Measurements from ENCODE around the gene CFAP99. TPM values are rescaled to one million over a fixed set of nuclear protein-coding genes. Genes with fewer than 3 reads are reported as not detected.

Gene CFAP99
- total and polyA plus RNA-seq, 2 of the 8 experiments (the other 6 are each of a cell fraction or from before 2014, with no cell fraction given) = not detected

DNA sequence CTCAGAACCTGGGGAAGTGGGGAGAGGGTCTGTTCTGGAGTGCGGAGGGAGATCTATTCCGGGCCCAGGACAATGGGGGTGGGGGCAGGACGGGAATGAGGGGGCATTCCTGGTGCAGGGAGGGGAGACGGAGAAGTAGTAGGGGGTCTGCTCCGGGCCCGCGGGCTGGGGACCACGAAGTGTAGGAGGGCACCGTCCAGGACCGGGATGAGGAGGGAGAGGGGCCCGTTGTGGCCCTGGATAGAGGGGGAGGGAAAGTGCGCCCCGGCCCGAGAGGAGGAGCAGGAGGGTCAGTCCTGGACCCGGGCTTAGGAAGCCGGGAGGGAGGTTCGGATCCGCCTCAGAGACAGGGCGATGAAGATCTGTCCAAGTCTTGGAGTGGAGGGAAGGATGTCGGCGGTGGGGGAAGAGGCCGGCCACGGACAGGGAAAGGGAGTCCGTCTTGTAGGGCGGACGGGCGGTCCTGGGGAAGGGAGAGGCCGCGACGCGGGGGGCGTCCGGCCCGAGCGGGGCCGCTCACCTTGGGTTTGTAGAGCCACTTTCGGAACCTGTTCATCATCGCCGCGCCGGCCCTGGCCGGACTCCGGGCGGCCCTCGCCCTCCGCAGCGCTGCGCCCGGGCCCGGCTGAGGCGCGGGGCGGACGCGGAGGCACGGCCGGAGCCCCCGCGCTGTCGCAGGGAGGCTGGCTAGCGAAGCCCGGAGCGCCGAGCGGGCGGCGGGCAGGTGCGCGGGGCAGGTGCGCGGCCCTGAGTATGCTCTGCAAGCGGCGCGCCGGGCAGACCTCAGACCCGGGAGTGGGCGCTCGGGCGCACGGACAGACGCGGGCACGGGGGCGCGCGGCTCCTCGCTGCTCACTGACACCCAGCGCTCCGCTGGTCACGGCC, 748 bp upstream of the CFAP99 start, which contains the start of gene ZFYVE28 (continued):
- TF ChIP-seq NANOG (IDR thresholded peaks at IDR 0.05; ENCODE audit: insufficient read depth, low read depth, low read length, poor library complexity, severe bottlenecking) (no peak), JUND (IDR thresholded peaks at IDR 0.05; ENCODE audit: low read length) (no peak), RBBP5 (IDR thresholded peaks at IDR 0.05; ENCODE audit: borderline replicate concordance, low read depth, low read length) (peak; percentile 60; the same call in 1 of the 2 replicates)

Data from H1 (cell line).